Fibroblast of lung (primary cell): ENCODE results near the gene CIAO3. TPM values are rescaled to one million over a fixed set of nuclear protein-coding genes. Genes with fewer than 3 reads are reported as not detected.
A peak's percentile ranks its signal among the peaks of the same experiment; 100 is the strongest.

Experiments used
- DNase-seq, 2 donors: peaks; one replicate each; pipeline versions ENCODE4 v3.0.0 to v3.0.0-alpha.2; 2010; ENCODE audit warnings: low read depth in 2 of 2
- H2AFZ ChIP-seq: 2 replicates; pipeline ENCODE4 v1.5.1; 2012; ENCODE audit warnings: low read length, control low read depth, inconsistent platforms
- H3K27ac ChIP-seq: 2 replicates; pipeline ENCODE4 v1.5.1; 2011; ENCODE audit warnings: low read length, control low read depth; ENCODE audit not compliant: insufficient read depth
- H3K27me3 ChIP-seq: 2 replicates; pipeline ENCODE4 v1.5.1; 2011; ENCODE audit warnings: mild to moderate bottlenecking, low read length; ENCODE audit not compliant: control insufficient read depth, insufficient read depth
- H3K36me3 ChIP-seq: 2 replicates; pipeline ENCODE4 v1.5.1; 2011; ENCODE audit warnings: low read length; ENCODE audit not compliant: control insufficient read depth, insufficient read depth
- H3K4me1 ChIP-seq: 2 replicates; pipeline ENCODE4 v1.5.1; 2011; ENCODE audit warnings: low read length; ENCODE audit not compliant: control insufficient read depth, insufficient read depth; ENCODE audit errors: extremely low read depth
- H3K4me2 ChIP-seq: 2 replicates; pipeline ENCODE4 v1.5.1; 2011; ENCODE audit warnings: low read length, control low read depth; ENCODE audit not compliant: insufficient read depth; ENCODE audit errors: extremely low read depth
- H3K4me3 ChIP-seq, 4 experiments: fragments of 200-600 bp in 1 of 4; sonication (generic) in 1 of 4; replicated peaks in 1 of 4; 2 replicates each; pipeline ENCODE4 v1.5.1; 2011 to 2016; ENCODE audit warnings: low read length in 4 of 4, low read depth in 3 of 4, mild to moderate bottlenecking in 3 of 4, control low read depth in 2 of 4, inconsistent platforms in 1 of 4, mixed read lengths in 1 of 4; ENCODE audit not compliant: insufficient read depth in 1 of 4; ENCODE audit errors: control extremely low read depth in 1 of 4
- H3K79me2 ChIP-seq: 2 replicates; pipeline ENCODE4 v1.5.1; 2012; ENCODE audit warnings: mild to moderate bottlenecking, low read length, inconsistent platforms; ENCODE audit not compliant: control insufficient read depth, insufficient read depth
- H3K9ac ChIP-seq: 2 replicates; pipeline ENCODE4 v1.5.1; 2011; ENCODE audit warnings: mild to moderate bottlenecking, low read length, control low read depth; ENCODE audit not compliant: insufficient read depth
- H3K9me3 ChIP-seq: 2 replicates; pipeline ENCODE4 v1.5.1; 2012; ENCODE audit warnings: low read depth, low read length; ENCODE audit not compliant: control insufficient read depth, insufficient read depth
- H4K20me1 ChIP-seq: 2 replicates; pipeline ENCODE4 v1.5.1; 2011; ENCODE audit warnings: low read length; ENCODE audit not compliant: control insufficient read depth, insufficient read depth; ENCODE audit errors: extremely low read depth
- CTCF ChIP-seq, 2 donors: IDR thresholded peaks in 1 of 2; conservative IDR thresholded peaks in 1 of 2; 1 replicate in 1 of 2; 2 replicates in 1 of 2; pipeline ENCODE4 v1.5.1; 2011 to 2012; ENCODE audit warnings: low read length in 2 of 2, control low read depth in 1 of 2, inconsistent platforms in 1 of 2, low read depth in 1 of 2, mild to moderate bottlenecking in 1 of 2
- EZH2 ChIP-seq: IDR thresholded peaks from 2 replicates; pipeline ENCODE4 v1.5.1; 2012; ENCODE audit warnings: low read length, control low read depth, mild to moderate bottlenecking; ENCODE audit errors: missing control alignments
- polyA plus RNA-seq, 2 donors: library from polyadenylated mRNA; depleted of rRNA in 1 of 2; stranded (reverse) in 1 of 2; unstranded in 1 of 2; fragments of >200 nt; gene quantifications; 2 replicates each; pipeline ENCODE4 v1.2.1, GENCODE V29; 2011 to 2012; ENCODE audit warnings: missing spikeins in 1 of 2
- total RNA-seq: library from RNA; depleted of rRNA; stranded (reverse); fragments of >200 nt; gene quantifications from 2 replicates; pipeline ENCODE4 v1.2.1, GENCODE V29; 2014

The CIAO3 gene
- total and polyA plus RNA-seq, 2 donors (not counting 1 experiment from before 2014, with no cell fraction given), result 9.3 to 31.0 TPM

- H3K27ac ChIP-seq, result no peak overlapping the region
Observed at GRCh38 chr16:749010-749409, 8.2 kb upstream of the CIAO3 start.

DNA sequence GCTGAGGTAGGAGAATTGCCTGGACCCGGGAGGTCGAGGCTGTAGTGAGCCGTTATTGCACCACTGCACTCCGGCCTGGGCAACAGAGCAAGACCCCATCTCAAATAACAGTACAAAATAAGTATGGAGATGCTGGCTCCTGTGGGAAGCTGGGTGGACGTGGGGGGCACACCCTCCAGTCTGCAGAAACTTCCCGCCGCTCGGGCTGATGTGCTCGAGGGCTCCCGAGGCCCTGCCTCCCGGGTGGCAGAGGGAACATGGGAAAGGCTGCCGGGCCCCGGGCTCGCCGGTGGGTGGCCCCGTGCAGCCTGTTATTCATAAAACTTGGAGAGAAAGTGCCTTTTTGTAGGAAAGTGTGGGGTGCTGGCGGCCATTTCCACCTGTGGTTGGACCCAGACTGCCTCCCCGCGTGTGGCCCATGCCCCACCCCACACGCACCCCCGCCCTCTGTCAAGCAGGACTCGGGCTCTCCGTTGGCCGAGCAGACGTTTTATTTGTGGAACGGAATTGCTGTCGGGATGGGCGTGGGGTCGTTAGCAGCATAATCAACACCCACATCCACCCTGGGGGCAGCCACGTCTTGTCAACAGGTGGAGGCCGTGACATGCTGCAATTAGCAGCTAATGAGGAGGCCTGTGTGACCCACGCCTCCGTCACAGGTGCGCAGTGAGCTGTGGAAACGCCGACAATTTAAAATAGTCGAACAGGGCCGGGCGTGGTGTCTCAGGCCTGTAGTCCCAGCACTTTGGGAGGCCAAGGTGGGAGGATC is 7.4 kb upstream of the CIAO3 start:
- Histone ChIP-seq H4K20me1 (no peaks in the 10 kb centered on the region), H3K36me3 (no peaks in the 10 kb centered on the region), H3K9ac (no peak overlapping the region), H3K27me3 (peaks cover 9% of the 10 kb centered on the region), H3K4me1 (no peaks in the 10 kb centered on the region), H3K27ac (no peak overlapping the region), H3K4me2 (no peak overlapping the region), H3K4me3 (no peak overlapping the region), H3K9me3 (no peaks in the 10 kb centered on the region), H2AFZ (no peak overlapping the region), H3K79me2 (no peaks in the 10 kb centered on the region)
- no peak for DNase-seq
- TF ChIP-seq CTCF (conservative IDR thresholded peaks at IDR 0.05 in 1 of 2, IDR thresholded peaks at IDR 0.05 in 1 of 2; ENCODE audit: low read depth in 1 of 2, low read length in 2 of 2) (no peak), EZH2 (no peak)

More at GRCh38 chr16:749010-749409, 8.2 kb upstream of the CIAO3 start:
- Histone ChIP-seq H3K4me1 (no peaks in the 10 kb centered on the region), H4K20me1 (no peaks in the 10 kb centered on the region), H3K9ac (no peak overlapping the region), H3K9me3 (no peaks in the 10 kb centered on the region), H3K4me3 (no peak overlapping the region), H3K27me3 (peaks cover 9% of the 10 kb centered on the region), H3K4me2 (no peak overlapping the region), H3K36me3 (no peaks in the 10 kb centered on the region), H3K79me2 (no peaks in the 10 kb centered on the region), H2AFZ (no peak overlapping the region)
- DNase-seq, result peak; percentile 55 to 80
- no peak for TF ChIP-seq EZH2
- no peak for TF ChIP-seq CTCF (conservative IDR thresholded peaks at IDR 0.05 in 1 of 2, IDR thresholded peaks at IDR 0.05 in 1 of 2; ENCODE audit: low read depth in 1 of 2, low read length in 2 of 2)

GRCh38 chr16:746637-747036 is 5.8 kb upstream of the CIAO3 start:
- H3K9me3 ChIP-seq, result no peaks in the 10 kb centered on the region
- H3K9ac ChIP-seq, result no peak overlapping the region
- H3K79me2 ChIP-seq, result no peaks in the 10 kb centered on the region
- H4K20me1 ChIP-seq, result no peaks in the 10 kb centered on the region
- H3K4me3 ChIP-seq, result no peak overlapping the region
- no peak for TF ChIP-seq EZH2
- no peak for TF ChIP-seq CTCF (conservative IDR thresholded peaks at IDR 0.05 in 1 of 2, IDR thresholded peaks at IDR 0.05 in 1 of 2; ENCODE audit: low read depth in 1 of 2, low read length in 2 of 2)
- H3K36me3 ChIP-seq, result no peaks in the 10 kb centered on the region
- H3K27me3 ChIP-seq, result peaks cover 7% of the 10 kb centered on the region
- no peak for DNase-seq
- no peaks in the 10 kb centered on the region for H3K4me1 ChIP-seq
- H2AFZ ChIP-seq, result no peak overlapping the region
- H3K27ac ChIP-seq, result no peak overlapping the region
- H3K4me2 ChIP-seq, result no peak overlapping the region
